Caco-2 (cell line): ENCODE data around the gene AOPEP. TPM values are rescaled to one million over a fixed set of nuclear protein-coding genes. Genes with fewer than 3 reads are reported as not detected.

Source experiments
- BruUV-seq: library from RNA; stranded (reverse); fragments of 400-500 nt; replicated peaks from 2 replicates; lab custom pipeline; 2021; lab: Mats Ljungman, UMichigan
- CTCF ChIA-PET: fragments of 300-600 bp; sonication (Branson Sonifier 250); formaldehyde crosslinking; loops from one replicate; lab custom pipeline; 2022; ENCODE audit warnings: antibody characterized with exemption; lab: Charles Lee
- POLR2A ChIA-PET: fragments of 300-600 bp; sonication (Branson Sonifier 250); formaldehyde crosslinking; loops from one replicate; lab custom pipeline; 2022; ENCODE audit warnings: antibody characterized with exemption; lab: Charles Lee
- DNase-seq, 2 experiments: peaks; one replicate each; pipeline versions ENCODE4 v3.0.0 to v3.0.0-alpha.2; 2020 to 2022
- H3K27me3 ChIP-seq: replicated peaks from 2 replicates; pipeline ENCODE4 v1.6.0; 2011; ENCODE audit warnings: low read length; ENCODE audit not compliant: control insufficient read depth, insufficient read depth
- H3K36me3 ChIP-seq: 2 replicates; pipeline ENCODE4 v1.5.1; 2011; ENCODE audit warnings: low read length; ENCODE audit not compliant: control insufficient read depth, insufficient read depth
- H3K4me1 ChIP-seq: fragments of 250-450 bp; sonication (Bioruptor Pico); 2 replicates; pipeline ENCODE4 v1.5.1; 2020; ENCODE audit warnings: mild to moderate bottlenecking
- H3K4me3 ChIP-seq: 2 replicates; pipeline ENCODE4 v1.5.1; 2011; ENCODE audit warnings: low read depth, mild to moderate bottlenecking, control low read depth, low read length
- H3K9me3 ChIP-seq: fragments of 250-450 bp; sonication (Bioruptor Pico); 2 replicates; pipeline ENCODE4 v1.5.1; 2020; ENCODE audit warnings: mild to moderate bottlenecking, moderate library complexity
- H3K27ac Mint-ChIP-seq: one replicate; pipeline ENCODE4 v1.8.0; 2022; ENCODE audit warnings: mixed read lengths; ENCODE audit not compliant: unreplicated experiment
- H3K27me3 Mint-ChIP-seq: one replicate; pipeline ENCODE4 v1.8.0; 2022; ENCODE audit warnings: mixed read lengths; ENCODE audit not compliant: insufficient read depth, unreplicated experiment
- H3K36me3 Mint-ChIP-seq: one replicate; pipeline ENCODE4 v1.8.0; 2022; ENCODE audit warnings: mild to moderate bottlenecking, mixed read lengths; ENCODE audit not compliant: insufficient read depth, unreplicated experiment
- H3K4me1 Mint-ChIP-seq: one replicate; pipeline ENCODE4 v1.8.0; 2022; ENCODE audit warnings: low read depth, mixed read lengths; ENCODE audit not compliant: unreplicated experiment
- H3K4me3 Mint-ChIP-seq: one replicate; pipeline ENCODE4 v1.8.0; 2022; ENCODE audit warnings: mild to moderate bottlenecking, moderate library complexity, mixed read lengths; ENCODE audit not compliant: unreplicated experiment
- H3K9me3 Mint-ChIP-seq: one replicate; pipeline ENCODE4 v1.8.0; 2022; ENCODE audit warnings: mixed read lengths; ENCODE audit not compliant: unreplicated experiment
- intact Hi-C: fragments of 100-400 bp; cut with micrococcal nuclease; formaldehyde crosslinking; loops from one replicate; pipeline ENCODE4 v1.10.0; 2022; ENCODE audit not compliant: unreplicated experiment
- total RNA-seq: library from RNA; stranded (reverse); gene quantifications from 2 replicates; pipeline ENCODE4 v1.2.3, GENCODE V29; 2022
- TF ChIP-seq, protein P1 (sequence below), 2 experiments: fragments of 200-600 bp in 1 of 2; IDR thresholded peaks; 1 replicate in 1 of 2; 2 replicates in 1 of 2; pipeline versions ENCODE4 v1.5.1 to v1.8.0; 2011 to 2022; ENCODE audit warnings: antibody characterized with exemption in 1 of 2, control low read depth in 1 of 2, inconsistent platforms in 1 of 2, low read depth in 1 of 2, low read length in 1 of 2, mild to moderate bottlenecking in 1 of 2, moderate library complexity in 1 of 2; ENCODE audit not compliant: insufficient read depth in 1 of 2, severe bottlenecking in 1 of 2, unreplicated experiment in 1 of 2

The AOPEP gene
- total RNA-seq, 1 experiment from 2014 or later, result 63.3 TPM

GRCh38 chr9:94690344-94690743 is 36.2 kb upstream of the AOPEP start:
- H3K4me1 ChIP-seq, result peaks cover 44% of the 10 kb centered on the region
- ChIA-PET CTCF (no interaction called here), POLR2A (no interaction called here)
- TF ChIP-seq, protein P1, sequence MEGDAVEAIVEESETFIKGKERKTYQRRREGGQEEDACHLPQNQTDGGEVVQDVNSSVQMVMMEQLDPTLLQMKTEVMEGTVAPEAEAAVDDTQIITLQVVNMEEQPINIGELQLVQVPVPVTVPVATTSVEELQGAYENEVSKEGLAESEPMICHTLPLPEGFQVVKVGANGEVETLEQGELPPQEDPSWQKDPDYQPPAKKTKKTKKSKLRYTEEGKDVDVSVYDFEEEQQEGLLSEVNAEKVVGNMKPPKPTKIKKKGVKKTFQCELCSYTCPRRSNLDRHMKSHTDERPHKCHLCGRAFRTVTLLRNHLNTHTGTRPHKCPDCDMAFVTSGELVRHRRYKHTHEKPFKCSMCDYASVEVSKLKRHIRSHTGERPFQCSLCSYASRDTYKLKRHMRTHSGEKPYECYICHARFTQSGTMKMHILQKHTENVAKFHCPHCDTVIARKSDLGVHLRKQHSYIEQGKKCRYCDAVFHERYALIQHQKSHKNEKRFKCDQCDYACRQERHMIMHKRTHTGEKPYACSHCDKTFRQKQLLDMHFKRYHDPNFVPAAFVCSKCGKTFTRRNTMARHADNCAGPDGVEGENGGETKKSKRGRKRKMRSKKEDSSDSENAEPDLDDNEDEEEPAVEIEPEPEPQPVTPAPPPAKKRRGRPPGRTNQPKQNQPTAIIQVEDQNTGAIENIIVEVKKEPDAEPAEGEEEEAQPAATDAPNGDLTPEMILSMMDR (IDR thresholded peaks at IDR 0.05; ENCODE audit: insufficient read depth in 1 of 2, low read depth in 1 of 2, low read length in 1 of 2, severe bottlenecking in 1 of 2, unreplicated experiment in 1 of 2), result no peak
- H3K9me3 ChIP-seq, result no peaks in the 10 kb centered on the region; the same call in 1 of the 2 replicates
- DNase-seq, result no peak
- H3K27me3 Mint-ChIP-seq, result no peaks in the 10 kb centered on the region
- H3K36me3 Mint-ChIP-seq, result peaks cover 8% of the 10 kb centered on the region
- H3K4me3 ChIP-seq, result no peak overlapping the region
- H3K36me3 ChIP-seq, result no peaks in the 10 kb centered on the region; the same call in 1 of the 2 replicates
- H3K27ac Mint-ChIP-seq, result no peak overlapping the region
- no peak overlapping the region for H3K4me3 Mint-ChIP-seq
- H3K27me3 ChIP-seq, result no peaks in the 10 kb centered on the region
- H3K9me3 Mint-ChIP-seq, result peaks cover 9% of the 10 kb centered on the region
- BruUV-seq, result no TSS peak
- intact Hi-C loops, result no loop called here
- peaks cover 22% of the 10 kb centered on the region for H3K4me1 Mint-ChIP-seq

GRCh38 chr9:94692601-94693000 is 33.9 kb upstream of the AOPEP start:
- Mint-ChIP-seq H3K27ac (peak overlapping the region; percentile 70), H3K4me1 (peaks cover 31% of the 10 kb centered on the region), H3K27me3 (no peaks in the 10 kb centered on the region), H3K9me3 (peaks cover 9% of the 10 kb centered on the region), H3K36me3 (peaks cover 8% of the 10 kb centered on the region), H3K4me3 (no peak overlapping the region)
- H3K9me3 ChIP-seq, result no peaks in the 10 kb centered on the region; the same call in 1 of the 2 replicates
- no TSS peak for BruUV-seq
- no peaks in the 10 kb centered on the region; the same call in 1 of the 2 replicates for H3K36me3 ChIP-seq
- TF ChIP-seq, protein P1 (IDR thresholded peaks at IDR 0.05; ENCODE audit: insufficient read depth in 1 of 2, low read depth in 1 of 2, low read length in 1 of 2, severe bottlenecking in 1 of 2, unreplicated experiment in 1 of 2), result no peak
- H3K4me1 ChIP-seq, result peaks cover 50% of the 10 kb centered on the region
- DNase-seq, result peak; percentile 87 to 90
- no peaks in the 10 kb centered on the region for H3K27me3 ChIP-seq
- POLR2A ChIA-PET, result interaction anchor here (0.6 to 1.2 kb wide), 3 partner anchors 33 to 175 kb away, joined by 3 to 10 read pairs (median 6); partner anchors contain the start of gene AOPEP
- CTCF ChIA-PET, result interaction anchor here (0.8 to 1.6 kb wide), 5 partner anchors 11 to 435 kb away, joined by 3 to 9 read pairs (median 5); no protein-coding TSS in a partner anchor
- H3K4me3 ChIP-seq, result no peak overlapping the region
- intact Hi-C loops, result loop anchor here (1.0 kb wide), 2 partner anchors 8 to 54 kb away; no protein-coding TSS in a partner anchor

- Histone ChIP-seq H3K4me3 (no peak overlapping the region), H3K9me3 (no peaks in the 10 kb centered on the region; the same call in 1 of the 2 replicates), H3K4me1 (peaks cover 61% of the 10 kb centered on the region), H3K36me3 (no peaks in the 10 kb centered on the region; the same call in 1 of the 2 replicates), H3K27me3 (no peaks in the 10 kb centered on the region)
- peaks cover 40% of the 10 kb centered on the region for H3K4me1 Mint-ChIP-seq
- peak overlapping the region; percentile 70 for H3K27ac Mint-ChIP-seq
- TF ChIP-seq, protein P1 (IDR thresholded peaks at IDR 0.05; ENCODE audit: insufficient read depth in 1 of 2, low read depth in 1 of 2, low read length in 1 of 2, severe bottlenecking in 1 of 2, unreplicated experiment in 1 of 2), result no peak
- H3K4me3 Mint-ChIP-seq, result peak overlapping the region; percentile 20
- peaks cover 8% of the 10 kb centered on the region for H3K36me3 Mint-ChIP-seq
- CTCF ChIA-PET, result interaction anchor here (0.7 to 1.6 kb wide), 2 partner anchors 12 to 85 kb away, joined by 3 to 9 read pairs; no protein-coding TSS in a partner anchor
- DNase-seq, result peak in 1 of 2 experiments; percentile 29
- H3K9me3 Mint-ChIP-seq, result peaks cover 13% of the 10 kb centered on the region
- H3K27me3 Mint-ChIP-seq, result no peaks in the 10 kb centered on the region
- intact Hi-C loops, result loop anchor here (1.0 kb wide), 1 partner anchor 33 kb away; the partner anchor contains the start of gene AOPEP
- POLR2A ChIA-PET, result interaction anchor here (0.6 to 0.9 kb wide), 4 partner anchors 10 to 192 kb away, joined by 3 to 5 read pairs (median 4); no protein-coding TSS in a partner anchor
- no TSS peak for BruUV-seq
Measured at GRCh38 chr9:94693485-94694204, 32.9 kb upstream of the AOPEP start.
